Skeletal muscle cell (primary cell): Measurements from ENCODE around the gene TRDN.

Experiments
- DNase-seq: peaks from one replicate; pipeline ENCODE4 v3.0.0-alpha.2; 2010; ENCODE audit warnings: low read depth
- H3K4me3 ChIP-seq: 2 replicates; pipeline ENCODE4 v1.5.1; 2011; ENCODE audit warnings: low read depth, mild to moderate bottlenecking, control low read depth, low read length, moderate library complexity

Gene TRDN

GRCh38 chr6:123447315-123447937 is 189.3 kb downstream of the TRDN start:
- DNase-seq: no peak
- no peak overlapping the region for H3K4me3 ChIP-seq

GRCh38 chr6:123439371-123439770 is 197.4 kb downstream of the TRDN start:
- H3K4me3 ChIP-seq: no peak overlapping the region
- DNase-seq: no peak

GRCh38 chr6:123434186-123434585 is 202.6 kb downstream of the TRDN start:
- no peak for DNase-seq
- no peak overlapping the region for H3K4me3 ChIP-seq

GRCh38 chr6:123430970-123431369 is 205.8 kb downstream of the TRDN start:
- DNase-seq: no peak

GRCh38 chr6:123427008-123427407 is 209.7 kb downstream of the TRDN start:
- no peak overlapping the region for H3K4me3 ChIP-seq
- DNase-seq: no peak

More at GRCh38 chr6:123430970-123431369, 205.8 kb downstream of the TRDN start:
- no peak overlapping the region for H3K4me3 ChIP-seq

GRCh38 chr6:123423130-123423529 is 213.6 kb downstream of the TRDN start:
- no peak overlapping the region for H3K4me3 ChIP-seq
- no peak for DNase-seq

- H3K4me3 ChIP-seq: no peak overlapping the region
- DNase-seq: no peak
Measured at GRCh38 chr6:123420512-123420911, 216.2 kb downstream of the TRDN start.

- DNase-seq: no peak
- H3K4me3 ChIP-seq: no peak overlapping the region
Measured at GRCh38 chr6:123418071-123418470, 218.7 kb downstream of the TRDN start.

- H3K4me3 ChIP-seq: no peak overlapping the region
- DNase-seq: no peak
Measured at GRCh38 chr6:123417535-123417934, 219.2 kb downstream of the TRDN start.

- peak; percentile 12 for DNase-seq
Measured at GRCh38 chr6:123415844-123416468, 220.8 kb downstream of the TRDN start.

GRCh38 chr6:123404975-123405374 is 231.8 kb downstream of the TRDN start:
- DNase-seq: no peak
- H3K4me3 ChIP-seq: no peak overlapping the region

More at GRCh38 chr6:123415844-123416468, 220.8 kb downstream of the TRDN start:
- no peak overlapping the region for H3K4me3 ChIP-seq

GRCh38 chr6:123402052-123402451 is 234.7 kb downstream of the TRDN start:
- no peak for DNase-seq
- no peak overlapping the region for H3K4me3 ChIP-seq

GRCh38 chr6:123398072-123398471 is 238.7 kb downstream of the TRDN start:
- H3K4me3 ChIP-seq: no peak overlapping the region
- DNase-seq: no peak

GRCh38 chr6:123393331-123393730 is 243.4 kb downstream of the TRDN start:
- no peak for DNase-seq
- no peak overlapping the region for H3K4me3 ChIP-seq

GRCh38 chr6:123383718-123384117 is 253.0 kb downstream of the TRDN start:
- DNase-seq: no peak
- no peak overlapping the region for H3K4me3 ChIP-seq

GRCh38 chr6:123380257-123380656 is 256.5 kb downstream of the TRDN start:
- no peak overlapping the region for H3K4me3 ChIP-seq
- peak; percentile 3 for DNase-seq

- no peak overlapping the region for H3K4me3 ChIP-seq
Measured at GRCh38 chr6:123372737-123373136, 264.0 kb downstream of the TRDN start.

GRCh38 chr6:123363912-123364311 is 272.8 kb downstream of the TRDN start:
- DNase-seq: no peak
- no peak overlapping the region for H3K4me3 ChIP-seq

More at GRCh38 chr6:123372737-123373136, 264.0 kb downstream of the TRDN start:
- no peak for DNase-seq

GRCh38 chr6:123360359-123360758 is 276.4 kb downstream of the TRDN start:
- DNase-seq: no peak
- H3K4me3 ChIP-seq: no peak overlapping the region

- DNase-seq: no peak
- no peak overlapping the region for H3K4me3 ChIP-seq
Measured at GRCh38 chr6:123352705-123353104, 284.0 kb downstream of the TRDN start.

GRCh38 chr6:123352279-123352678 is 284.5 kb downstream of the TRDN start:
- no peak for DNase-seq
- no peak overlapping the region for H3K4me3 ChIP-seq
